HT-29 (cell line): Measurements from ENCODE around the gene GPR141. TPM values are rescaled to one million over a fixed set of nuclear protein-coding genes. Genes with fewer than 3 reads are reported as not detected.
"Not testable (repeated sequence)": the region's sequence is repeated elsewhere in the genome, so short reads cannot be mapped to it uniquely, and the experiment has no call there.

Experiments used
- DNase-seq: peaks from one replicate; pipeline ENCODE4 v3.0.0-alpha.2; 2015; ENCODE audit warnings: low spot score
- total RNA-seq: library from RNA; depleted of rRNA; stranded (reverse); fragments of >200 nt; shearing (Covaris generic); gene quantifications from 2 replicates; pipeline ENCODE4 v1.2.3, GENCODE V29; 2014

Gene GPR141
- total RNA-seq, 1 experiment from 2014 or later: not detected

- no peak for DNase-seq
Observed at GRCh38 chr7:37686556-37687345, 3.2 kb downstream of the GPR141 start.

DNA sequence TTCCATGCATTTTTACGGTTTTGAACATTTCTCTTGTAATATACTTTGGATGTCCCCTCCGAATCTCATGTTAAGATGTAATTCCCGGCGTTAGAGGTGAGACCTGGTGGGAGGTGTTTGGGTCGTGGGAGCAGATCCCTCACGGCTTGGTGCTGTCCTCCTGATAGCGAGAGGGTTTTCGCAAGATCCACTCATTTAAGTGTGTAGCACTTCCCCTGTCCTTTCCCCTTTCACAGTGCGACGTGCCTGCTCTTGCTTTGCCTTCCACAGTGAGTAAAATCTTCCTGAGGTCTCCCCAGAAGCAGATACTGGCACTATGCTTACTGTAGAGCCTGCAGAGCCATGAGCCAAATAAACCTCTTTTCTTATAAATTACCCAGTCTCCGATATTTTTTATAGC, 6.6 kb downstream of the GPR141 start:
- no peak for DNase-seq

GRCh38 chr7:37694208-37695094, 10.9 kb downstream of the GPR141 start:
- DNase-seq: no peak

- no peak for DNase-seq
Observed at GRCh38 chr7:37698276-37698675, 14.7 kb downstream of the GPR141 start.

DNA sequence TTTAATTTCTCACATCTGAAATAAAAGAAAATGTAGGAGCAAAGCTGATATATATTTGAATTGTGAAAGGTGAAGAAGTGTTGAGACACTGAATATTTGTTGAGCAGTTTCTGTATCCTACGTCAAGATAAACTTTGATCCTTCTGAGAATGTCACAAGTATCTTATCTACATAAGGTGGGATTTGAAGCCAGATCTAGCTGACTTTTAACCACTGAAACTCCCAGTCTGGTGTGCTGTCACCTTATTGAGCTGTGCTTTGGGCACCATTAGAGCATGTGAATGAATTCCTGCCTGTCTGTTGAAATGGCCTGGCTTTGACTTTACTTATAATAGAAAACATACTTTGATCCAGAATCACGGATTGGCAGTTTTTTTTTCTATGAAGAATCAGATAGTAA, 15.2 kb downstream of the GPR141 start:
- no peak for DNase-seq

DNA sequence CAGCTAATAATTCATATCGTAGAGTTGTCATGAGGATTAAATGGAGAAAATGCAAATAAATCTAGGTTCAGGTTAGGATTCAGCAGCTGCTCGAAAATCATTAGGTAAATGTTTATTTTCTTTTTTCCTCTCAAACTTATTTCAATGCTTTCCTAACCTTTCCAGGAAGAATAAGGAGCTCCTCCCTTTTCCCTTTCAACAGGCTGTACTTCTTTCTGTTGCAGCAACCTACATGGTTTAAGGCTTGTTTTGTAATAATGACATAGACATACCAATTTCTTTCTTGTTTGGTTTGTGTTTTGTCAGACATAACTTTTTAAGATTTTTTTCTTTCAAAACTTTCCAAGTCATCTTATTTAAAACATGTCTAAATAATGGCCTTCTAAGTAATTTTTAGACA, 18.2 kb downstream of the GPR141 start:
- no peak for DNase-seq

GRCh38 chr7:37703361-37703760, 19.8 kb downstream of the GPR141 start:
- no peak for DNase-seq

GRCh38 chr7:37704328-37704833, 20.8 kb downstream of the GPR141 start:
- DNase-seq: not testable (repeated sequence)

GRCh38 chr7:37705976-37706375, 22.4 kb downstream of the GPR141 start:
- DNase-seq: no peak

- no peak for DNase-seq
Observed at GRCh38 chr7:37706804-37707203, 23.2 kb downstream of the GPR141 start.

GRCh38 chr7:37707754-37708485, 24.4 kb downstream of the GPR141 start:
- DNase-seq: no peak

GRCh38 chr7:37709631-37710509, 26.3 kb downstream of the GPR141 start:
- DNase-seq: no peak

GRCh38 chr7:37713613-37714012, 30.0 kb downstream of the GPR141 start:
- DNase-seq: no peak

- no peak for DNase-seq
Observed at GRCh38 chr7:37714606-37715005, 31.0 kb downstream of the GPR141 start.

- DNase-seq: no peak
Observed at GRCh38 chr7:37718585-37718984, 35.0 kb downstream of the GPR141 start.

DNA sequence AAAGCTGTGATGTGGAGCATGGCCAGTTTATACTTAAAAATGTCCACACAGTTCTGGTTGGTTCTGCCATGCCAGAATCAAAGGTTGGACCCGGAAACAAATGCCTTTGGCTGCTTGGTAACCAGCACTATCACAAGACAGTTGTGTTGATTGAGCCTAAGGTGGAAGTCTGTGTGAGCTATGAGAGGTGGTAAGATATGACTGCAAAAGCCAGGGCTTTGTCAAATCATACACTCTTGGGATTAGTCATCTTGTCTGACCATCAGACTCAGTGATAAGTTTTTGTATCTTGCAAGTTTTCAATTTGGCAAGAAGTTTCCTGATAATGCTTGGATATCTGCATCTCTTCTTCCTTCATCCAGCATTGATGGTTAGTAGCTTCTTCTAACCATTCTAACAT, 35.5 kb downstream of the GPR141 start:
- no peak for DNase-seq

- no peak for DNase-seq
Observed at GRCh38 chr7:37724732-37725131, 41.2 kb downstream of the GPR141 start.

DNA sequence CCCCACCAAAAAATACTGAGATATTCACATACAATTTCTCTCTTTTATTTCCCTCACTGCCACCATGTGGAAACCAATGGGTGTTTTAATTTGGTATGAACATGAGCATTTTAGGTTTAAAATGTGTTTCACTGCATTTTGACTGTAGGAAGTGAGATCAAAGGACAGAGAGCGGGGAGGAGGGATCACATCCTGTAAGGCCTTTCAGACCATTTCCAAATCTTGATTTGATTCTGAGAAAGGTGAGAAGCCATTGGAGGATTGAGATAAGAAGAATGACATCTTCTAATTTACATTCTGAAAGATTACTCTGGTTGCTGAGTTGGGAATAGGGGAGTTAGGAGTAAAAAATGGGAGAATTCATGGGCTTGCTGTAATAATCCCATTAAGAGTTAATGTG, 42.5 kb downstream of the GPR141 start:
- no peak for DNase-seq

- no peak for DNase-seq
Observed at GRCh38 chr7:37728747-37729146, 45.2 kb downstream of the GPR141 start.

DNA sequence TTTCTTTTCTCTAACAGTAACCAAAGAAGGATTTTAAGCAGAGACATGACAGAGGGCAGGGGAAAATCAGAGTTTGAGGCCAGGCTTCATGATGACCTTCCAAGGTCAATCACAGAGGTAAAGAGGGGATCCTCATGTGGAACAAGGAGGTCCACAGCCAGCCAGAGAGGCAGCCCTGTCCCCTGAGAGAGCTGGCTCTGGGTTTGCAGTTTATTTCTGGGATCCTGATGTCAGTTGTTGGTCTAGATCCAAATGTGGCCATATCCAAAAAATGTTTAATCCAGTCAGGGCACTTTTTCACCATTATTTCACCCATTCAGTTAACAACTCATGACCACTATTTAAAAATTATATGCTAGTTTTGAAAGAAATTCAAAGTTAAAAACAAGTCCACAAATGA, 45.6 kb downstream of the GPR141 start:
- DNase-seq: no peak

- DNase-seq: no peak
Observed at GRCh38 chr7:37730501-37730900, 46.9 kb downstream of the GPR141 start.
